Hindlimb muscle (tissue), 1 donor: ENCODE results near the gene NFATC2IP. TPM values are rescaled to one million over a fixed set of nuclear protein-coding genes. Genes with fewer than 3 reads are reported as not detected.
A peak's percentile ranks its signal among the peaks of the same experiment; 100 is the strongest.

Source experiments
- DNase-seq: peaks from one replicate; pipeline ENCODE4 v3.0.0-alpha.2; 2013
- polyA plus RNA-seq: library from polyadenylated mRNA; unstranded; fragments of 120-200 nt; gene quantifications from one replicate; pipeline ENCODE4 v1.2.1, GENCODE V29; 2013; ENCODE audit not compliant: insufficient read length

Gene NFATC2IP
- polyA plus RNA-seq = 29.1 TPM

DNA sequence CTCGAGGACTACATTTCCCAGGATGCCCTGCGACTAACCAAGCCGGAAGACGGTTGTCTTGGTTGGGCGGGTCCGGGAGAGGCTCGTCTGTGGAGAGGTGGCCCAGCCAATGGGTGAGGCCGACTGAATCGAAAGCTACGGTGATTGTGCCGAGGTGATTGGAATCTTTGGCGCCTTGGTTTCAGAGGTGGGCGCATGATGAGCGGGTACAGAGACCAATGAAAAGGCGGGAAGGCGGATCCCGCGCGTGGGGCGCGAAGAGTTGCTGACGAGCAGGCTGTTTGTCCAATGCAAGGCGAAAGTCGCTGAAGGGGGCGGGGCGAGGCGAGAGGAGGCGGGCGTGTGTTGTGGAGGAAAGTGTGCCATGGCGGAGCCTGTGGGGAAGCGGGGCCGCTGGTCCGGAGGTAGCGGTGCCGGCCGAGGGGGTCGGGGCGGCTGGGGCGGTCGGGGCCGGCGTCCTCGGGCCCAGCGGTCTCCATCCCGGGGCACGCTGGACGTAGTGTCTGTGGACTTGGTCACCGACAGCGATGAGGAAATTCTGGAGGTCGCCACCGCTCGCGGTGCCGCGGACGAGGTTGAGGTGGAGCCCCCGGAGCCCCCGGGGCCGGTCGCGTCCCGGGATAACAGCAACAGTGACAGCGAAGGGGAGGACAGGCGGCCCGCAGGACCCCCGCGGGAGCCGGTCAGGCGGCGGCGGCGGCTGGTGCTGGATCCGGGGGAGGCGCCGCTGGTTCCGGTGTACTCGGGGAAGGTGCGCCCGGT, at the start of gene NFATC2IP:
NFATC2IP (plus strand) TSS at position 290 of the 762 bp plus-strand sequence; CDS start at position 365, 75 bp downstream.
- peak; percentile 100 for DNase-seq

DNA sequence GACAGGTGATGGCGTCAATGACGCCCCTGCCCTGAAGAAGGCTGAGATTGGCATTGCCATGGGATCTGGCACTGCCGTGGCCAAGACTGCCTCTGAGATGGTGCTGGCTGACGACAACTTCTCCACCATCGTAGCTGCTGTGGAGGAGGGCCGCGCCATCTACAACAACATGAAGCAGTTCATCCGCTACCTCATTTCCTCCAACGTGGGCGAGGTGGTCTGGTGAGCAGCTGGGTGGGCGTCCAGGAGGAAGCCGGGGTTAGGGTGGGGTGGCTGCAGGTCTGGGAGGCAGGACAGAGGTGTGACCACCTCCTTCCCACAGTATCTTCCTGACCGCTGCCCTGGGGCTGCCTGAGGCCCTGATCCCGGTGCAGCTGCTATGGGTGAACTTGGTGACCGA, 48.9 kb upstream of the NFATC2IP start:
- DNase-seq = no peak

DNA sequence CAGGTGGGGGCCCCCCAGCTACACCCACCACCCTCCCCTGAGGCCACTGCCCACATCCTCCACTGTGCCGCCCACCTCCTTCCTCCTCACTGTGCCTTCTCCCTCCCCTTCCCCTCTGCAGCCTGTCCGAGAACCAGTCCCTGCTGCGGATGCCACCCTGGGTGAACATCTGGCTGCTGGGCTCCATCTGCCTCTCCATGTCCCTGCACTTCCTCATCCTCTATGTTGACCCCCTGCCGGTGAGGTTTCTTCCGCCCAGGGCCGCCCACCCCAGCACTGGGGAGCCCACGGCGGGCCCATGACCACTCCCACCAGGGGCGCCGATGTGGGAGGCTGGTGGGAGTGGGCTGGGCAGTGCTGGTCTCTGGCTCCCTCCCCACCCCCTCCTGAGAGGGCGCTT, 47.8 kb upstream of the NFATC2IP start:
- no peak for DNase-seq

DNA sequence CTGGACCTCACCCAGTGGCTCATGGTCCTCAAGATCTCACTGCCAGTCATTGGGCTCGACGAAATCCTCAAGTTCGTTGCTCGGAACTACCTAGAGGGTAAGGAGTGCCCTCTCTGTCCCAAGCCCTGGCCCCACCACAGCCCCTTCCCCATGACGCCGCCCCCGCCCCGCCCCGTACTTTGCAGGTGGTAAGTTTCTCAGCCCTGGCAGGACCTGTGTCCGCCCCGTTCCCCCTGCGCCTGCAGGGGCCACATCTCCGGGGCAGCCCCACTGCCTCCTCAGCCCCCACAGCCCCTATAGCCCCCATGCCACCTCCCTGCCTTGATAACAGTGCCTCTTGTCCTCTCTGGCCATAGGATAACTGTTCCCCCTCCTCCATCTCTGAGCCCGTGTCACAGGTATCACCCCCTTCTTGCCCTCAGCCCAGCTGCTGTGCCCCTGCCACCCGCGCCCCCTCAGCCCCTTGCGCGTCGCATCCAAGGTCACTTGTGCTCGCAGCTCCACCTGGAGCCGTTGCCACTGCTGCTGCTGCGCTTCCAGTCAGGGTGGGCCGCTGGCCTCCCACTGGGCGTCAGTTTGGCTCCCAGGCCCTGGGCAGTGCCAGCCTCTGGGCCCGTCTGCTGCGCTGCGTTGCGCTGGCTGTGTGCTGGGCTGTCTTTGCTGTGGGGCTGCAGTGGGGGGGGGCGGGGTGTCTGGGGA, 47.2 kb upstream of the NFATC2IP start:
- DNase-seq = no peak

DNA sequence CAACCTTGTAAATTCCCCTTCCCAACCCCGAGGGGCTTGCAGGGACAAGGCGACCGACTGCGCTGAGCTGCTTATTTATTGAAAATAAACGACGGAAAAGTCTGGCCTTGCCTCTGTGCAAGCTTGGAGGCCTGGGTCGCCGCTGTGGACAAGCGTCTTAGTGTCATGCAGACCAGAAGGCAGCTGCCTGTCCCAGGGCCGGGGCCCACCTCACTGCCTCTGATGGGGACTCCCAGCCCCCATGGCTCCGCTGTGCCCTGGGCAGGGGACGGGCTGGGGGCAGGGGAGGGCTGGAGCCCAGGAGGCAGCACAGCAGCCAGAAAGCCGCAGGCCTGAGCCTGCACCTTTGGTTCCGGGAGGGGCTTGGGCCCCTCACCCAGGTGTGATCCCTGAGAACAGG, 46.4 kb upstream of the NFATC2IP start:
- no peak for DNase-seq

DNA sequence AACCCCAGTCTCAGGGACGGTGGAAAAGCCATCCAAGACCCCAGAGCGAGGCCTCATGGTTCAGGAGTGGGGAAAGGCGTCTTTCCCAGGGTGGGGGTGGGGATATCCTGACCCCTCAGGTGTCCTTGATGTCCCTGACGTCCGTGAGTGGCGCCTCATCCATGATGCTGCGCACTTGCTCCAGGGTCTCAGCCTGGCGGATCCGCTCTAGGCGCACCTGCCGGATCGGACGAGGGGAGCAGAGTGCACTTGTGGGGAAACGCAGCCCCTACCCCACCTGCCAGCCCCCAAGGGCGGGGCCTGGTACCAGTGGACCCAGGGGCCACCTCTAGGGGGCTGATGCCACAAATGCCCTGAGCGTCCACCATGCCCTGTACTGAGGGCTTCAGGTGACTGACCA, 45.9 kb upstream of the NFATC2IP start:
- DNase-seq = no peak

DNA sequence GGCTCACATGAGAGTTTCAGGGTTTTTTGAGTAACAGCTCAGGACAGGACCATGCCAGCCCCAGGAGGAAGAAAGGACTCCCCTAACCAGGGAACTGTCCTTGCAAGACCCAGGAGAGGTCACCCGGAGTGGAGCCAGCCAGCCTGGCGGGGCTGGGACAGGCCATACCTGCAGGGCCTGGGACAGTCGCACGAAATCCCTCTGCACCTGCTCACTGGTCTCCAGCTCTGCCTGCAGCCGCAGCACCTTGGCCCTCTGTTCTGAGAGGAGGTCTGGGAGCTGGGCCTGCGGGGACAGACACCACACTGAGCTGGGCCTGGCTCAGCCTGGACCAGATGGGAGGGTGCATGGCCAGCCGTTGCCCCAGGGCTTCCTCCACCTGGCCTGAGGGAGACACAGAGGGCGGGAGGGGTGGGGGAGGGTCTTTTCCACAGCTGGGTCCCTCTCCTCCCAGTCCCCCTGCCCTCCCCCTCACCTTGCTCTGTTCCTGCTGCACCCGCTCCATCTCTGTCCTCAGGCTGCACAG, 45.4 kb upstream of the NFATC2IP start:
- DNase-seq = no peak

DNA sequence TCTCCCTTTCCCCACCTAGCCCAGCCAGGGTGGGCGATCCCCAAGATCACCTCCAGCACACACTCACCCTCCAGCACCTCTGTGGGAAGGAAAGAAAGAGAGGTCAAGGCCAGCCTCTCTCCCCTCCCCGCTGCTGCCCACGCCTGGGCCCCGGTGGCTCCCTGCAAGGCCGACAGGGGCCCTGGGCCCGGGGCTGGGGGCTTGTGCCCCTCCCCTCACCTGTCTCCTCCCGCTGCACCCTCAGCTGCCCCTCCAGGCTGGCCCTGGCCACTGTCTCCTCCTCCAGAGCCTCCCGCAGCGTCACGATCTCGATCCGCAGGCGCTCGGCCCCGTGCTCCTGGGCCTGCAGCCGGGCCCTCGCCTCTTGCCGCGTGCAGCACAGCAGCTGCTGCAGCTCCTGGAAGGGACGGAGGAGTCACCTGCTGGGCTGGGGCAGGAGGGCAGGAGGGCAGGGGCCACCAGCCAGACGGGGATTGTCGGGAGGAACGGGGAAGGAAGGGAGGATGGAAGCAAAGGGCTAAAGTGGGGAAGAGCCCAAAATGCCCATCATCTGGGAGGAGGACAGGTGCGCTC, 44.9 kb upstream of the NFATC2IP start:
- DNase-seq = no peak

DNA sequence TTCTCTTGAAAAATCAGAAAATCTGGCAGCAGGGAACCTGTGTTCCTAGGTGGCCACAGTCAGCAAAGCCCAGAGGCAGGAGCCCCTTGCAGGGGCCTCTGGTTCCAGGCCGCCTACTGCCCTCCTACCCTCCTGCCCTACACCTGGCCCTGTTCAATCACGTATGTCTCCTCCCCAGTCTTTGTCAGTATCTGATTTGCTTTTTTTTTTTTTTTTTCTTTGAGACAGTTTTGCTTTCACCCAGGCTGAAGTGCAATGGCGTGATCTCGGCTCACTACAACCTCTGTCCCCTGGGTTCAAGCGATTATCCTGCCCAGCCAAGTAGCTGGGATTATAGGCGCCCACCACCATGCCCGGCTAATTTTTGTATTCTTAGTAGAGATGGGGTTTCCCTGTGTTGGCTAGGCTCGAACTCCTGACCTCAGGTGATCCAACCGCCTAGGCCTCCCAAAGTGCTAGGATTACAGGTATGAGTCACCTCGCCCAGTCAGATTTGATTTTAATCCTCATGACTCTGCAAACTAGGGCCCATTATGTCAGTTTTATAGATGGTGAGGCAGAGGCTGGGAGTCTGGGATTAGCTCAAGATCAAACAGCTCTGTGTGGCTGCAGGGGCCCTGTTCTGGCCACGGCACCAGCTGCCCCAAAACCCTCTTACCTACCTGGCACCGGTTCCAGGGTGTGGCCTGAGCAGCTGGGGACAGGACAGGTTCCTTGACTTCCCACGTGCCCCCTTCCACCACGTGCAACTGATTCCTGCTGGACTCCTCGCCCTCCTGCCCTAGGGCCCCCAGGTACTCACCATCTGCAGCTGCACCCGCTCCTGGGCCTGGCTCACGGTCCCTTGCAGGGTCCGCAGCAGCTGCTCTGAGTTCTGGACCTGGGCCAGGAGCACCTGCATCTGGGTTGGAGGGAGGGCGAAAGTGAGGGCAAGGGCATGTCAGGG, 40.4 kb upstream of the NFATC2IP start:
- DNase-seq = no peak

DNA sequence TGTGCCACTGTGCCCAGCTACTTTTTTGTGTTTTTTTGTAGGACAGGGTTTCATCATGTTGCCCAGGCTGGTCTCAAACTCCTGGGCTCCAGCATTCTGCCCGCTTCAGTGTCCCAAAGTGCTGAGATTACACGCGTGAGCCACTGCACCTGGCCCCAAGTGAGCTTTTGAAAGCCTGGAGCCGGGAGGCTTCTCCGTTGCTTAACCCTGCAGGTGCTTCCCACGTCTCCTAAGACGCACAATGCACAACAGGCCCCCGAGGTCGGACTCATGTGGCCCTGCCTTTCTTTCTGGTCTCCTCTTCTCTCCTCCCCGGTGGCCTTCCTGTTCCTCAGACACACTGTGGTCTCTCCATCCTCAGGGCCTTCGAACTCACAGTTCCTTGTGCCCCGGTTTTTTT, 38.2 kb upstream of the NFATC2IP start:
- DNase-seq = no peak

DNA sequence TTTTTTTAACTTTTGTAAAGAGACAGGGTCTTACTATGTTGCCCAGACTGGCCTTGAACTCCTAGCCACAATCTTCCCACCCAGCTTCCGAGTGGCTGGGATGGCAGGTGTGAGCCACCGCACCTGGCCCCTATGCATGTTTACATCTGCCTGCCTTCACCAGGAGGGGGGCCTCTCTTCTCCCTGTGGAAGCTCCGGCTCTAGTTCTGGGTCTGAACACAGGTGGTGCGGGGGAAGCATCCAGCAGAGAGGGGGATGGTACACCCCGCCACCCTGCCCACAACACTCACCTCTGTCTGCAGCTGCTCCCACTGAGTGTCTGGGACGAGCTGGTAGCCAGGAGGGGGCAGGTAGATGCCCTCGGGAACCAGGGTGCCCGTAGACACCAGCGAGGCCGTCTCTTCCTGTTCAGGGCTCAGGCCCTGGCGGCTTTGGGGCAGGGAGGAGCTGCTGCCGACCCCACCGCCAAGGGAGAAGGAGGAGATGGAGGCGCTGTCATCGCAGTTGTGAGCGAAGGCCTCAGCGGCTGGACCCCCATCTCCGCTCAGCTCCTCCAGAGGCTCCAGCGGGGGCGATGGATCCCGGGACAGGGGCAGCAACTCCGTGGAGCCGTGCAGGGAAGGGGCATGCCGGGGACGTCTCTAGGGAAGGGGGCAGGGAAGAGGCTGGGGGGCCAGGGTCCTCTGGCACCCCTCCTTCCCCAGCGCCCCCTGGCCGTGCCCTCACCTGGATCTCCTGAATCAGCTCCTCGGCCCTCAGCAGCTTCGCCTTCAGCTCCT, 36.6 kb upstream of the NFATC2IP start:
- no peak for DNase-seq

DNA sequence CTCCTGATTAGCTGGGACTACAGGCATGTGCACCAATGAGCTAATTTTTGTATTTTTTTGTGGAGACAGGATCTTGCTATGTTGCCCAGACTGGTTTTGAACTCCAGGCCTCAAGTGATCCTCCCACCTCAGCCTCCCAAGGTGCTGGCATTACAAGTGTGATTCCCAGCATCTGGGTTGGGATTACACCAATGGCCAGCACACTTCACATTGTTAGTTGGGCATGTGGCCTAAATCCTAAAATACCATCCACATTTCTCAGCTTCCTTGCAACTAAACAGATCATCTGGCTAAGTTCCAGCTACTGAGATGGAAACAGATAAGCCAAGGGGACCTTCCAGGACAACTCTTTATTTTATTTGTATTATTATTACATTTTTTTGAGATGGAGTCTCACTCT, 35.6 kb upstream of the NFATC2IP start:
- DNase-seq = no peak

DNA sequence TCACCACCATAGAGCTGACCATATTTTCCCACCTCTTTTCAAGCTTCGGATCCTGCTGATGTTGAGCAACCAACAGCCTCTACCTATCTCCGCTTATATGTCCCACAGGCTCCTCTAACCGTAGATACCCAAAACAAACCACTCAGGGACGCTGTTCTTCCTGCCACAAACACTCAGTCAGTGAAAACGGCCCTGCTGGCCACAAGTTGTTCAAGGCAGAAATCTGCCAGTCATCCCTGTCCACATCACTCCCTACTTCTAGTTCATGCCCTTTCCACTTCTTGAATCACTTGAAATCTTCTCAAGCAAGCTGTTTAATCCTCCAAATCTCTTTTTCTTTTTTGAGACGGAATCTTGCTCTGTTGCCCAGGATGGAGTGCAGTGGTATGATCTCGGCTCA, 33.6 kb upstream of the NFATC2IP start:
- DNase-seq = no peak

DNA sequence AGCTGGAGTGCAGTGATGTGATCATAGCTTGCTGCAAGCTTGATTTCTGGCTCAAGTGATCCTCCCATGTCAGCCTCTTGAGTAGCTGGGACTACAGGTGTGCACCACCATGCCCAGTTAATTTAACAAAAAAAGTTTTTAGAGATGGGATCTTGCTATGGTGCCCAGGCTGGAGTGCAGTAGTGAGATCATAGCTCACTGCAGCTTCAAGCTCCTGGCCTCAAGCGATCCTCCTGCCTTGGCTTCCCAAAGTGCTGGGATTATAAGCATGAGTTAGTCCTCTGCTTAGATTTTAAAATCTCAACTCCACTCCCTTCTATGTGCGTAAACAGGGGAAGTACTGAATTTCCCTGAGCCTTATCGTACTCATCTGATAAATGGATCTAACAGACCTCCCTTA, 32.0 kb upstream of the NFATC2IP start:
- no peak for DNase-seq

DNA sequence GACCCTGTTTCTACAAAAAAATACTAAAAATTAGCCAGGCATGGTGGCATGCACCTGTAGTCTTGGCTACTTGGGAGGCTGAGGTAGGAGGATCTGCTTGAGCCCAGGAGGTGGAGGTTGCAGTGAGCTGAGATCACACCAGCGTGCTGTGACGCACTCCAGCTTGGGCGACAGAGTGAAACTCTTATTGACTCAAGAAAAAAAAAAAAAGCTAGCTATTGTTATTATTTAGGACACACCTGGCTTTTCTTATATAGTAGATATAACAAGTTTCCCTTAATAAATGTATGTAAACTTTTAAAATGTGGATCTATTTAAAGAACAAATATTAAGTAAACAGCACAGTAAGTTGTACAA, 27.5 kb upstream of the NFATC2IP start:
- no peak for DNase-seq

DNA sequence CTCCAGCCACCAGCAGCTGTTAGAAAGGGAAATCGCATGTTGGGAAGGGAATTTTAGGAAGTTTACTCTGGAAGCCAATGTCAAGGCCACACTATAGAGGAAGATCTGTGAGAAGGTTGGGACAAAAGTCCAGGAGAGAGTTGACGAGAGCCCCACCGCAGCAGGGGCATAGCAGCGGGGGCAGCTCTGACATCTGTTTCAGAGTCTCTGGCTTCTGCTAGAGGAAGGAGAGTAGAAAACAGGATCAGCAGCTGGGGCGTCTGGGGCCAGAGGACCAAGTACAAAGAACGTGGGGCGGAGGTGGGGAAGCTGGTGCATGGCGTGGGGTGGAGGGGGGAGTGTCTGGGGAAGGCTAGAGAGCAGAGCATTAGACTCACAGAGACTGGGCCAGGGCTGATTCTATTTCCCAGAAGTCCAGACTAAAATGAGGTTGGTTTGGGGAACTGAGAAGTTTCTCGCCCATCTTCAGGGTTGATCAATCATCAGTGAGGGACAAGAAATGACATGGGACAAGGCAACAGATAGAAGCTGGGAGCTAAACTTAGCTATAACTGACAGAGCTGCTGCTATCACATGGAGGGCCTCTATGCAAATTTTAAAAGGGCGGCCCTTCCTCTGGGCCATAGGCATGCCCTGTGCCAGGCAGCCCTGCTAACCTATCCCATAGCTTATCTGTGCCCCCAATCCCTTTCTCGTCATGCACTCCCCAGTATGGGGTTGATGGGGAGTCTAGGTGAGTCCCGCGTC, 26.9 kb upstream of the NFATC2IP start:
- DNase-seq = no peak

DNA sequence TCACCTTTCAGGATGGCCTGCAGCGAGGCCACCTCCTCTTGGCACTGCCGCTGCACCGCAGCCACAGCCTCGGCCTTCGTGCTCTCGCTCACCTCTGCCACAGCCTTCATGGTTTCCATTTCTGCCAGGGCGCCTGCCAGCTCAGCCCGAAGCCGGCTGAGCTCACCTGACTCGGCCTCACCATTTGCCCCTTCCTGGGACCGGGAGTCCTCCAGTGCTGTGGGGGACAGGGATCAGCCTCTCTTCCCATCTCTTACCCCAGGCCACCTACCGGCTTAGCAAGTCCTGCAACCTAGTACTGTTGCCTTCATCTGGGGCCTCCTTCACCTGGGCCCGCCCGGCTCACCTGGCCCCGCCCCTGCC, 26.4 kb upstream of the NFATC2IP start:
- no peak for DNase-seq

DNA sequence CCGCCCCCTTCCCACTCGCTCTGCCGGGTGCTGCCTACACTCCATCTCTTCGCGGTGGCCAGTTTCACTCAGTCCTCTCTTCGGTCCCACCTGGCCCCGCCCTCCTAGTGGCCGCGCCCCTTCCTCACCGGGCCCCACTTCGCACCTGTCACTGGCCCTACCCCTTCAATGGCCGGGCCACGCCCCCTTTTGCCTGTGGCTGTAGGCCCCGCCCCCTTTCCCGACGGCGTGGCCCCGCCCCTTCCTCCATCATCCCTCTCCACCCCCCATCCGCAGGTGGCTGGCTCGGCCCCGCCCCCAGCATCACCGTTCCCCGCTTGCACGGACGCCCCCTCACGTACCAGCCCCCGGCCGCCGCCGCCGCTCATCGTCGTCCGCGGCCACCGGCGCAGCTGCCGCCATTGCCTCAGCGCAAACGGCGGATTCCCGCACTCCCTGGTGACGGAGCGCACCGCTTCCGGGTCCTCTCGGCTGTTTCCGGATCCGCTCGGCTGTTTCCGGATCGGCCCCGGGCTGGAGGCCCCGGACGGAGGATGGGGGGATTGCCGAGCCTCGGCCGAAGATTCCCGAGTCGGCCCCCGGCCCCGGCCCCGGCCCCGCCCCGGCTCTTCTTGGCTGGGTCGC, 25.9 kb upstream of the NFATC2IP start, which contains the start of gene RABEP2:
RABEP2 (minus strand) TSS at position 477 of the 624 bp plus-strand sequence; CDS start at position 402, 75 bp downstream.
- peak; percentile 92 for DNase-seq

DNA sequence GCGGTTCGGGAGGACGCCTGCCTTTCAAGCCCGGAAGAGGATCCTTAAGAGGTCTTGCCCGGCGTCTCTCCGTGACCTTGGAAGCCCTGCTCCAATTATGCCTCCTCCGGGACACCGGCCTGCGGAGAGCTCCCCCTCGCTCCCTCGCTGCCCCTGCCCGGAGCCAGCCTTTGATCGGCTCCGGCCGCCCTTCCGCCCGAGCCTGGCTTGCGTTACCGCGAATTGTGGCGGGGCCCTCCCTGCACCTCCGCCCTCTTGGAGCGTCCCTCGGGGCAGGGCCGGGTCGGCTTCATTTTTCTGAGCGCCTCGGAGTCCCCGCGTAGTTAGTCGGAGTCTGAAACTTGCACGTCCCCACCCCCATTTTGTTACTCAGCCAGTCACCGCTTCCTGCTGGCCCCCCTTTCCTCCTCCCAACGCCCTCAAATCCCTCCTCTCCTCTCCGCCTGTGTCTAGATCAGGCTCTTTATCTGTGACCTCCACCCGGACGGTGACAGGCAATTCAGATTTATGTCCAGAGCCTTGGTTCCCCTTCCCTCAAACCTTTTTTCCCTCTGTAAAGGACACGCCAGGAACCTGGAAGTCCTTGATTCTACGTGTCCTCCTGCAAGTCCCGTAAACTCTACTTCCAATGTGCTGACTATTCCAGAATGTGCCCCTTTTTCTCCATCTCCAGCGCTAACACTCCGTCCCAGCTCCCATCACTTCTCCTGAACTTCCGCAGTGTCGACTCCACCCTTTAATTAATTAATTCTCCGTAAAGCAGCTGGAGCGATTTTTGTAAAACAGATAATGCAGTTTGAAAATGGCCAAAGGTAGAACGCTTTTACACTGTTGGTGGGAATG, 25.1 kb upstream of the NFATC2IP start:
- peak; percentile 90 for DNase-seq
